Measurements from ENCODE around the gene ATG4D.
"Not testable (repeated sequence)": the region's sequence is repeated elsewhere in the genome, so short reads cannot be mapped to it uniquely, and the experiment has no call there.

Gene ATG4D

GRCh38 chr19:10519421-10519820, 24.3 kb upstream of the ATG4D start:
- no peak for DNase-seq (ENCODE audit: low read depth)

- DNase-seq (ENCODE audit: low read depth): no peak
These were observed 22.9 kb upstream of the ATG4D start for GRCh38 chr19:10520652-10521318.

- no peak for DNase-seq (ENCODE audit: low read depth)
These were observed 22.1 kb upstream of the ATG4D start for GRCh38 chr19:10521461-10522171.

GRCh38 chr19:10523135-10523636, 20.5 kb upstream of the ATG4D start:
- DNase-seq (ENCODE audit: low read depth): no peak

- DNase-seq (ENCODE audit: low read depth): no peak
These were observed 18.1 kb upstream of the ATG4D start for GRCh38 chr19:10525636-10526035.

- not testable (repeated sequence) for DNase-seq (ENCODE audit: low read depth)
These were observed 16.8 kb upstream of the ATG4D start for GRCh38 chr19:10526887-10527286.

- no peak for DNase-seq (ENCODE audit: low read depth)
These were observed 11.2 kb upstream of the ATG4D start for GRCh38 chr19:10532457-10532856.

GRCh38 chr19:10533646-10534386, 9.9 kb upstream of the ATG4D start:
- no peak for DNase-seq (ENCODE audit: low read depth)

- no peak for DNase-seq (ENCODE audit: low read depth)
These were observed 8.1 kb upstream of the ATG4D start for GRCh38 chr19:10535613-10536012.

GRCh38 chr19:10537668-10538067, 6.0 kb upstream of the ATG4D start:
- no peak for DNase-seq (ENCODE audit: low read depth)

- no peak for DNase-seq (ENCODE audit: low read depth)
These were observed 5.3 kb upstream of the ATG4D start for GRCh38 chr19:10538204-10538983.

GRCh38 chr19:10539016-10539415, 4.7 kb upstream of the ATG4D start:
- not testable (repeated sequence) for DNase-seq (ENCODE audit: low read depth)

GRCh38 chr19:10543059-10543419, 665 bp upstream of the ATG4D start:
- DNase-seq (ENCODE audit: low read depth): no peak

GRCh38 chr19:10544242-10544752, 593 bp downstream of the ATG4D start:
- DNase-seq (ENCODE audit: low read depth): no peak

- DNase-seq (ENCODE audit: low read depth): no peak
These were observed 1.1 kb downstream of the ATG4D start for GRCh38 chr19:10544753-10545251.

- DNase-seq (ENCODE audit: low read depth): no peak
These were observed 3.1 kb downstream of the ATG4D start for GRCh38 chr19:10546817-10547216.

GRCh38 chr19:10548746-10549276, 5.1 kb downstream of the ATG4D start:
- DNase-seq (ENCODE audit: low read depth): no peak

- no peak for DNase-seq (ENCODE audit: low read depth)
These were observed 6.0 kb downstream of the ATG4D start for GRCh38 chr19:10549733-10550132.

GRCh38 chr19:10550336-10550735, 6.6 kb downstream of the ATG4D start:
- DNase-seq (ENCODE audit: low read depth): no peak

GRCh38 chr19:10551006-10551405, 7.3 kb downstream of the ATG4D start:
- DNase-seq (ENCODE audit: low read depth): not testable (repeated sequence)

GRCh38 chr19:10551698-10552301, 8.1 kb downstream of the ATG4D start:
- DNase-seq (ENCODE audit: low read depth): no peak

Data from stimulated activated CD8-positive, alpha-beta memory T cell treated with anti-CD3 and anti-CD28 coated beads, Interleukin-12 subunit alpha, Interleukin-12 subunit beta, amount 100 ng/mL, for 1 hour (primary cell).